AML-193 (cell line): ENCODE measurements around the gene PLA2G4E.

Experiments used
- DNase-seq, 2 experiments: peaks; one replicate each; lab custom pipeline; 2025; lab: John Stamatoyannopoulos, UW

The PLA2G4E gene

DNA sequence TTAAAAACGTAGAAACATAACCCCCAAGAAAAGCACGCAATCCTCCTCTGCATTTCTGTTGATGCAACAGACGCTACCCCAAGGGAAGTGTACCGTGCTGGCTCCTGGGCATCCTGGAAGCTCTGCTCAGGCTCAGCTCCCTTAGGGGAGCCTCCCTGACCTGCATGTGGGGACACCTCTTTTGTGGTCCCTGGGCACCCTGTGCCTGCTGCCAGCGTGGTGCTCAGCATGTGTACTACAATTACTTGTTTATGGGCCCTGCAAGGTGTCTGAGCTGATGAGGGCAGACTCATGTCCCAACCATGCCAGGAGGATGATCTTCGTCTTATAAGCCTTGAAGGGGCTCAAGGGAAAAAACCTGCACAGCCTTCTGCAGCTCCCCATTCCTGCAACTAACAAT, 66.8 kb downstream of the PLA2G4E start:
- no peak for DNase-seq

DNA sequence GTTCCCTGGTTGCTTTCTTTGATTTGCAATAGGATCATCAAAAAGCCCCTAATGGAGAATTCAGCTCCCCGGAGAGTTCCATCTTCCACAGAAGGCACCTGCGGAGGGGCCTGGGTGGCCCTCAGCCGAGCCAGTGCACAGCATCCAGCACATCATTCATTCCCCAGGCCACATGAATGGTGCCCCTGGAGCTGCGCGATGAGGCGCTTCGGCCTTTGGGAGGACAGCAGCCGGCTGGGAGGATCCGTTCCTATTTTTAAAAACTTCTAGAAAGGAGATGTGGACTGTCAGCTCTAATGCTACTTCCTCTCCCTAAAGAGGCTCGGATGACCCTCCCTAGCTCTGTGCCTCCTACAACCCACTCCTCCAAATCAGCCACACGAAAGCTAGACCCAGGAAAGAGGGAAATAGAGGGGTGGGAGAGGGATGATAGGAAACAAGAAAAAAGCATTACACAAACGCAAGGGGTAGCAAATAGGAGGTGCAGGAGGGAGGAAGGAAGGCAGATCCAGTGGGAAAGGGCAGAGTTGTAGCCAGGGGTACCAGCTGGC, 68.8 kb downstream of the PLA2G4E start:
- no peak for DNase-seq

DNA sequence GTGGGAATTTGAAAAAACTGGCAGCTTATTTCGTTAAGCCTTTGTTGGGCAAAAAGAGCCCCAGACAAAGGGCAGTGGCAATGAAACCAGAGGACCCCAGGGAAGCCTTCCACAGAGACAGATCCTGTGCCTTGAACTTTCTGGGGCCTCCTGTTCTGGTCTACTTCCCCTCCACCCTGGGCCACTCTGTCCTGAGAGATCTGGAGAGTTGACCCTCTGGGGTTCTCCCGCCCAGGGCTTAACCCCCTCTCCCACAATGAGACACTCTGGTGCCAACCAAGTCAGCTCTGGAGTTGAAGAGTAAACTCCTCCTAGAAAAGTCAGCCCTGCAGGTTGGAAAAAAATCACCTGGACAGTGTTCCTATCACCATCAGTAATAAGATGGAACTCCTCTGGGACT, 69.3 kb downstream of the PLA2G4E start:
- DNase-seq = no peak

DNA sequence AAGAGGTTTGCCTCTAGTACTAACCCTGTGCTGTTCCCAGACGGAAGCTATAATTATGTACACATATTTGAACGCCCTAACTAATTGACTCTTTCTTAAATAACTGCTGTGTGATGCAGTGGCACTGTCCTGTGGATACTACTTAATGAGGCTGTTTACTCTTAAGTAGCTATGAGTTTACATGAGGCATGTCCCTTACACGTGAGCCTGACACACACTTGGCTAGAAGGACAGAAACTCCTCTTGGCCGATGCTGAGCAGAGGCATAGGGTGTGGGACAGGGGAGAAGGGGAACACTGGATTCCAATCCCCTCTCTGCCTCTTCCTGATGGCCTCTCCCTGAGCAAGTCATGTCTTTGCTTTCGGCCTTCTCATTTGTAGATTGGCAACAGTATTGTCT, 70.4 kb downstream of the PLA2G4E start:
- no peak for DNase-seq

DNA sequence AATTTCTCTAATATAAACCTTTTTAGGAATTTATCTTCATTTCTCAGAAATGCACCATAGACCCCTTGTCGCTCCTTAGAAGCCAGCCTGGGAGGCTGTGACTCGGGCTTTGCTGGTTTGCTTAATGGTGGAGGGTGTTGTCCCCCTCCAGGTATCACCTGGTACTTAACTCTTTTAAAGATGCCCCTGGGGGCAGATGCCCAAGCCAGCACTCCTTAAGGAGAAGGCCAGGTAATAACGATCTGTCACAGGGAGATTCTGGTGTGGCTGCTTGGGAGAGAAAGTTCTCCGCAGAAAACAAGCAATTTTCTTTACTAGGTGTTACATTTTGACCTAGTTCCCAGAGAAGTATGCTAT, 70.7 kb downstream of the PLA2G4E start:
- no peak for DNase-seq

DNA sequence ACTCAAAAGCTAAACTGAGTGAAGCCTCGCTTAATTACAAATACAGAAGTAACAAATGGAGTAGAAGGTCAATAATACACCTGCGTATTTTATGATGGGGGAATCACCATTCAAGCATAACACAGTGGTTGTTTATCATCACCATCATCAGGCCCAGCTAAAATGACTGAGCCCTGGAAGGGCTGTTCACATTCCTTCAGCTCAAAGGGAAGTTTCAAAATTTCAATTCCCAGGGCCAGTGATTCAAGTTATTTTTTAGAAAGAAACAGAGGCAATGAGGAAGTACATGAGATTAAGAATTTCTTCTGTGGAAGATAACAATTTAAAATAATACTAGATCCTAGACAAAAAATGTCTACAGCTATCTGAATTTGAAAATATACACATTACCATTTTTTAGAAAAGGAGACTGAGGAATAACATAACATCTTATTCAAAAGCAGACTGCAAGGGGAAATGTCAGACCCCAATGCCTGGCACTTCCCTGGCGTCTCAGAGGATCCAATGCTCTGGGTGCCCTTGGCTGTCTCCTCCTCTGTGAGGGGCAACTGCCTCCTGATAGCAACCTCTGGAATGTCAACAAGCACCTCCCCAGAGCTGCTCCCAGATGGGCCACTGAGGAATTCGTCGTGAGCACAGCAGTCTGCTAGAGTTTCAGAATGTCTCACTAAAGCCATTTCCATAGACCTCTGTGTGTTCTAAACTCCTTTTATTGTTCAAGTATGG, 71.3 kb downstream of the PLA2G4E start:
- DNase-seq = no peak

DNA sequence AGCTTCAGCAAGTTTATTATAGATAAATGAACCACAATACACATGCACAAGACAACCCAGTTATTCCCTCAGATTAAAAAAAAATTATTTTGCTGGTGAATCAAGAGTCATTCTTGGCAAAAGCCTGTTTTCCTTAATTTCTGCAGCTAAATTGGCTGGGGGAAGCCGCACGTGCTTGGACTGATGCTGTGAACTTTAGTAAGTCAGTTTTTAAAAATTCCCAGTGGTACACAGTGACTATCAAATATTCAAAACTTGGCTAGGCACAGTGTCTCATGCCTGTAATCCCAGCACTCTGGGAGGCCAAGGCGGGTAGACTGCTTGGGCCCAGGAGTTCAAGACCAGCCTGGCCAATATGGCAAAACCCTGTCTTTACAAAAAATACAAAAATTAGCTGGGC, 72.4 kb downstream of the PLA2G4E start:
- DNase-seq = no peak

DNA sequence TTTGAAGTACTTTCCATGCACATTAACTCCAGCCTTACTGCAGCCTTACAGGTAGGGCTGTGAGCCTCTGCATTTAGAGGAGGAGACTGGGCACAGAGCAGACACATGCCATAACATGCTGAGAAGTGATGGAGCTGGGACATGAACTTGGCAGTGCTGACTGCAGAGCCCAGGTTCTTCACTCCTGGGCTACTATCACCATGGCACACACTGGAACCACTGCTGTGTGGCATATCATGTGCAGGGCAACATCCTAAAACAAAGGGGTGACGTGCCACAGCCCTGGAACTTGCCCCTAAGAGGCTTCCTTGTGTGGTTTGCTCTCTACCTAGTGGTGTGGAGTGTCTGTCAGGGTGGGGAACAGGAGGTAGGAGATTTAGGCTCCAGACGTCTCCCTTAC, 73.9 kb downstream of the PLA2G4E start:
- DNase-seq = no peak

DNA sequence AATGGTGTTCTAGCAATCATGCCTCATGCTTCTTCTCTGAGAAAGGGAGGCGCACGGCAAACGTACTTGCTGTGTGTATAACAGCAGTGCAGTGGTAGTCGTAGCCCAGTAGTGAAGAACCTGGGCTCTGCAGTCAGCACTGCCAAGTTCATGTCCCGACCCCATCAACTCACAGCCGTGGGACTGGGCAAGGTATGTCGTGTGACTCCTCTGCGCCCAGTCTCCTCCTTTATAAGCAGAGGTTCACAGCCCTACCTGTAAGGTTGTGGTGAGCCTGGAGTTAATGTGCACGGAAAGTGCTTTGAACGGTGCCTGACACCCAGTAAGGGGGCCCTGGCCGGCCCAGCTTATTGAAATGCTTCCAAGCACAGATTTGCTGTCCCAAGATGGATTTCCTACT, 75.1 kb downstream of the PLA2G4E start:
- DNase-seq = no peak

DNA sequence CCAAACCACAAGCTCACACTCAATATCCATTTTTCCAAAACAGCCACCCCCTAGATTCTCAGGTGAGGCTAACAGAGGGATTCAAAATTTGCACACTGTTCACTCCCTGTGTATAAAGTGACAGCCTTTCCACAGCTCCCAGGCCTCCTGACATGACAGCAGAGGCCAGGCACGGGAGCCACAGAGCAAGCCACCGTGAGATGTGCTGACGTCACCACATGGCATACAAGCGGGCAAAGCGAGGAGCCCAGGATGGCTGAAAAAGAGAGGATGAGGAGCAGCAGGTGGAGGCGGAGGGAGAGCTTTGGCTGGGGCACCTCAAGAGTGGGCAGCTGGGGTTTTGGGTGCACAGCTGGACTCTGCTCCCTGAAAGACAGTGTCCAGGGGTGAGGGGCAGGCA, 75.6 kb downstream of the PLA2G4E start:
- no peak for DNase-seq

DNA sequence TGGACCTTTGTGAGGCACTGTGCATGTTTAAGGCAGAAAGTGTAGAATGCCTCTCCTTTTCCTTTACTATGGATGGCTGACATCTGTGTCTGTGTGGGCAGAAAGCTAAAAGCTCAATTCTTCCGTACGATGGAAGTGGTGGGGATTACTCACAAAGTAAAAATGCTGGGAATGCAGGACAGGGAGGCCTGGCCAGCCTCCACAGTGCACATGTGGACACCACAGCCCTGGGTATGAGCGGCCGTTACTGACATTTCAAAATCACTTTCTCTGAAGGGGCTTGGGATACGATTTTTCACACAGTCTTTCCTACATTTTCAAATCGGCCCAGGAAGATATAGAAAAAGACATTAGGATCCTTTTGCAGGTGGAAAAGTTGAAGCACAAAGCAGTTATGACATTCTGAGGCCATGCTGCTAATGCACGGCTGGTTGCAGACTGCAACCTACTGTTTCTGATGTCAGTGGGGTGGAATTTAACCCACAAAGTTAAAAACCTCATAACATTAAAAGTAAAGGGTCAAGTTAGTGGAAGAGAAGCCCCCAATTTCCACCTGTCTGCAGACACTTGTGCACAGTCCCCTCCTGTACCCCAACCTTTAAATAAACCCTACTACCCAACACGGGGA, 76.4 kb downstream of the PLA2G4E start:
- DNase-seq = no peak

DNA sequence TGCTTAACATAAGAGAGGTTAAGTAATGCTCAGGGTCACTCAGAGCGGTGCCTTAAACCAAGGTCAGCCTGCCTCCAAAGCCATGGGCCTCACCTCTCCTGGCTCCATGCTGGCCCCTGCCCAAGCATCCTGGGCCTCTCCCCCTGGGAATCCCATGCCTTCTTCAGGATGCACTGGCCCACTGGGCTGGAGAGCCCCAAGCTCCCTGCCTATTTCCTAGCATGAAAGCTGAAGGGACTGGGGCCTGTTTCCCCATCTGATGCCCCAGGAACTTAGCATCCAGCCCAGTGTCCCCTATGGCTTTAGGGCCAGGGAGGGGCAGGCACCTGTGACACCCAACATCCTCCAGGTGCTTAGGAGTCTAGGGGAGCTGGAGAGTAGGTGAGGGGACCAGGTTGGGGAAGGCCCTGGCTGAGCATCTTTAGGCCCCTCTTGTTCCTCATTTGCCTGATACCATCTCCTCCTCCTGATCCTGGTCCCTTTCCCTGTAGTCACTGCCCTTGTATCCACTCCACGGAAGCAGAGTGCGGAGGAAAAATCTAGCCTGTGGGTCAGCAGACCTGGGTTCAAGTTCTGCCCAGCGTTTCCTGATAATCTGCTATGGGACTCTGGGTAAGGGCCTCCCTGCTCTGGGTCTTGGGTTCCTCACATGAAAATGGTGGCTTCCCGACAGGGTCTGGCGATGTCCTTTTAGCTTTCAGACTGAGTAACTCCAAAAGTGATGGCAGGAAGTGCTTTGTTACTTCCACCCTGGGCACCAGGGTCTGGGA, 77.1 kb downstream of the PLA2G4E start:
- DNase-seq = no peak

DNA sequence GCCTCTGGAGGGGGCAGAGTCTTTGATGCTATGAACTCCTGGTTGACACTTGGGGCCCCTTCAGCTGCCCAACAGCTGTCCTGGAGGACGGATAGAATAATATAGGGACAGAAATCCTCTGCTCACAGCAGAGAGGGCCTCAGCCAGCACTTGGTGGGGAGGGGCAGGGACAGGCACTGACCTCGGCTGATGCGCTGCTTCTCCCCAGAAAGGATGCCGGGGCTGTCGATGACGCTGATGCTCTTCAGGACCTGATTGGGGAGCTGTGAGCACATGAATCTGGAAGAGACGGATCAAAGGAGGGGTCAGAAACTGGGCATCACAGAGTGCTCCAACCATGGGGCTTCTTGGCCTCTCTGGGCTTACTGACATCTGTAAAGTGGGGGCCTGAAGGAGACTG, 78.0 kb downstream of the PLA2G4E start:
- DNase-seq = no peak

DNA sequence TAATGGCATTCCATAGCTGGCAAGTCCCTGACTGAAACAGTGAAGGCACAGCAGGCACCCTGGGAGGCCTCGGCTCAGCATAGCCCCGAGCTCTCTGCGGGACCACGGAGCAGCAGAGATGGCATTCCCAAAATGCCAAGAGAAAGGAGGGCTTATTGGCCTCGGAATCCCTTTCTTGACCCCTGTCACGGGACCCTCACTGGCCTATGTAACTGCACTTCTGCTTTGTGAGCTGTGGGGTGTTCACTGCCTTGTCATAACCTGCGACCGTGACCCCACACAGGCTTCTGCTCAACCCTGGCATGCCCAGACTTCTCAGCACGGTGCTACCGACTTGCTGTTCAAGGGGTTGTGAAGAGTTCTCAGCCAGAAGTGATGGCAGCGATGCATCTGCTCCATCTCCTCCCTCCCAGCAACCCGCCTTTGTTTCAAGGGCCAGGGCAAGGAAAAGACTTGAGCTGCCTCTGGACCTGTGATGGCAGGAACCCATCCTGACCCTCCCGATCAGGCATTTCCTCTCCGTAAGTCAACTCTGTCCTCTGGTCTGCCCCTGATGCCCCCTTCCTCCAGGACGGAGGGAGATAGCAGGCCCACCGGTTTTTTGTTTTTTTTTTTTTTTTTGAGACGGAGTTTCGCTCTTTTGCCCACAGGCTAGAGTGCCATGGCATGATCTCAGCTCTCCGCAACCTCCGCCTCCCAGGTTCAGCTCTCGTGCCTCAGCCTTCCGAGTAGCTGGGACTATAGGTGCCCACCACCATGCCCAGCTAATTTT, 79.0 kb downstream of the PLA2G4E start:
- DNase-seq = no peak

DNA sequence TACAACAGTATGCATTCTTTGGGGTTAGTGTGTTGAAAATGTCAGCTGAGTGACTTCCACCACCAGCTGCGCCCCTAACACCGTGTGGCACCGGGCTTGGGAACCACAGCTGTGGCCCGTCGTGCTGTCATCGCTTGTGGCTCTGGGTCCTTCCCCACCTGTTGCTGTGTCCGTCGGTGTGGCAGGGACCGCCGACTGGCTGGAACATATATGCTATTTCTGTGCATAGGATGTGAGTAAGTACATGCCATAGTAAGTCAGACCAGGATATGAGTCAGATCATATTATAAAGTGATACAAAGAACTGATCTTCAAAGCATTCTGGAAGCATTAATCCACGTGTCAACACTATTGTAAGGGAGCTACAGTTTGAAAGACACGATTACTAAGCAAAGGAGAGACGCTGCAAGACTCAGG, 80.4 kb downstream of the PLA2G4E start:
- DNase-seq = no peak

DNA sequence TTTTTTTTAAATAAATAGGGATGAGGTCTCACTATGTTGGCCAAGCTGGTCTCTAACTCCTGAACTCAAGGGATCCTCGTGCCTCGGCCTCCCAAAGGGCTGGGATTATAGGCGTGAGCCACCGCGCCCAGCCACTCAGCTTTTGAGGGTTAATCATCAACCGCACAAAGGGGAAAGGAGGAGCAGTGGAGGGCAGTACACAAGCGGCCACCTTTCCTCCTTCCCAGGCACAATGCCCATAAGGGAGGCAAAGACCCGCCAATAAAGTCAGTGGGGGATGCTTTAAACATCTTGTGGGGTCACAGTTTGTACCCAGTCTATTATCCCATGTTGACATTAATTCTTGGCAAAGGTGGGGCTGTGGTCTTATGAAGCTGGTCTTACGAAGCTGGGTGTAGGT, 80.9 kb downstream of the PLA2G4E start:
- no peak for DNase-seq

DNA sequence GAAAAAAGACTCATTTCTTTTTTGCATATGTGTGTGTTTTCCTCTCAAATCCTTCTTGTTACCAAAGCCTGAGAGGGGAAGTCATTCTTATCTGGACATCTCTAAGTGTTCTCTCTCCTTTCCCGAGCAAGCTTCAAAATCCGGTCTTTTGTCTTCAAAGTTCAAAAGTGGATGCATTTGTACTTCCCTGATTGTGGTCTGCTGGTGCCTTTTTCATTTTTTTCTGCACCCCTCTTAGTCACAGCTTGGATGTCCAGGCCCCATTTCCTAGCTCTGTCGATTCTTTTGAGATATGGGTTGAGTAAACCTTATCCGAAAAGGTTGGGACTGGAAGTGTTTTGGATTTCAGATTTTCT, 83.3 kb downstream of the PLA2G4E start:
- DNase-seq = no peak

DNA sequence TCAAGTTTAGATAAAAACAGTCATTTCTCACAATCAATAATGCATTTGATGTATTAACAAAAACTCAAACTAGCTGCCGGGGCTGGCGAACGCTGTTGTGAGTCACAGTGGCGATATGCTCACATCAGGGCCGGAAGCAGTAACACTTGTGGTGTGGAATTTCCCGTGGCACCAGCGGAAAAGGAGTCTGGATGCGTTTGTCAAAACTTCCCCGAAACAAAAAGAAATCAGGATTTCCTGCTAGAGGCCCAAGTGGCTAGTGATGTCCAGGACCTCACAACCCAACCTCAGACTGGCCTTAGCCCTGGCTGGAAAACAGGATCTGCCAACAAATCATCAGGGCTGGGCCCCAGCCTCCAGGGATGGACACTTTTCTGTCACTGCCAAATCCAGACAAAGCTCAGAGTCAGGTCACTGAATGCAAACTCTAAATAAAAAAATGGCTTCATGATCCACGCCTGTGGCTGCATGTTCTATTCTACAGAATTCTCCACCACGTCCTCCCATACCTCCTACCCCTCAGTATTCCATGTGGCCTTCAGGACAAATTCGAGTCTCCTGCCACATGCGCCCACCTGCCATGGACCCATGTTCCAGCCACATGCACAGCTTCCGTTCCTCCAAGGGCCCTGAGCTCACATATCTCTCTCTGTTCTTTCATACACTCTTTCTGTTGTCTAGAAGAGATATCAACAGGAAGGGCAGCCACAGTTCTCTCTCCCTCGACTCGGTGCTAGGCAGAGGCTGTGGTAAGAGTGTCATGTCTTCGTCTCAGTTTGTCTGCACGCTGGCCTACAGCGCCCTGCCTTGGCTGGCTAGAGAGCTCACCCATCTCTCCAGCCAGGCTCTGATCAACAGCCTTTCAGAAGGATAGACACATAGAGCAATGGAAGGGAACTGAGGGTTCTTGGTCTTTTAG, 83.9 kb downstream of the PLA2G4E start:
- no peak for DNase-seq

DNA sequence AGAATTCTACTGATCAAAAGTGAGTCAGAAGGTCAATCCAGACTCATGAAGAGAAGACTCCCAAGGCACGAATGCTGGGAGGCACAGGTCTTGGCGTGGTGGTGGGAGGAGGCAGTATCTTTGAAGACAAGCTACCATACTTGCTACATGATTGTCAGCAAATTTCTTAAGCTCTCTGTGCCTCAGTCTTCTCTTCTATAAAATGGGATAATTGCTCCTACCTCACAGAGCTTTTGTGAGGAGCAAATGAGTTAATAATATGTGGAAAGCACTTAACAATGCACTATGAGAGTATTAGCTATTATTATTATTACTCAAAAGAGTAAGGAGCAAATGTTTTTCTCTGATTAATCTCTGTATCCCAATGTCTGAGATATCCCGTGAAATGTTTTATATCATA, 84.7 kb downstream of the PLA2G4E start:
- DNase-seq = no peak

DNA sequence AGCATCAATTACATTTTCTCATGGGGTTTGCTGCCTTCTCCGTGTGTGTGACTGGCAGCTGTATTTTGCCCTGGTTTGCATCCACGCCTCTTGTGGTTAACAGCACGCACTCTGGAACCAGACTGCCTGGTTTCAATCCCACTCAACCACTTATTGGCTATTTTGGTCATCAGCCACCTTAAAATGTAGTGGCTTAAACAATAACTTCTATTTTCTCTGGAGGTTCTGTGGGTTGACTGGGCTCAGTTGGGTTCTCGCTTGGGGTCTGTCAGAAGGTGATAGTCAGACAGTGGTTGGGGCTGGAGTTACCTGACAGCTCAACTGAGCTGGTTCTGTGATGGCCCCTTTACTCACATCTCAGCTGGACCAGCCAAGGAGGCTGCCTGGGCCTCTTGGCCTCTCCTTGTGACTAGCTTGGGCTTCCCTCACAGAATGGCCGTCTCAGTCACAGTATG, 85.2 kb downstream of the PLA2G4E start:
- DNase-seq = no peak

DNA sequence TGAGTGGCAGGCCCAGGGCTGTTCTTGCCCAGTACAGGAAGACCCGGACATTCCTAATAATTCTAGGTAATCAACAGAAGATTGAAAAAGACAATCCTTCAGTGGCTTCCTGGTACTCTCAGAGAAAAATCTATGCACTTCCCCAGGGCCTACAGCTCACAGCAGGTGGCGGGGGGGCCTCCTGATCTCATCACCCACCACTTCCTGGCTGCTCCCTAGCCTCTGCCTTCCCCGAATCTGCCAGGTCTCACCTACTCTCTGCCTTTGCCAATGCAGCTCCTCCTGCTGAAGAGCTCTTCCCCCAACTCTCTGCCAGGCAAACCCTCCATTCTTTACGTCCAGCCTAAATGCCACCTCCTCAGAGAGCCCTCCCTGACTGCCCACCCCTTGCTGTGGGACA, 86.0 kb downstream of the PLA2G4E start:
- DNase-seq = no peak
